ENCODE data around the gene NDUFC1. TPM values are rescaled to one million over a fixed set of nuclear protein-coding genes. Genes with fewer than 3 reads are reported as not detected.

Gene NDUFC1
- total and polyA plus RNA-seq, 2 donors (not counting 1 experiment from before 2014, with no cell fraction given) = 16.9 to 19.1 TPM

DNA sequence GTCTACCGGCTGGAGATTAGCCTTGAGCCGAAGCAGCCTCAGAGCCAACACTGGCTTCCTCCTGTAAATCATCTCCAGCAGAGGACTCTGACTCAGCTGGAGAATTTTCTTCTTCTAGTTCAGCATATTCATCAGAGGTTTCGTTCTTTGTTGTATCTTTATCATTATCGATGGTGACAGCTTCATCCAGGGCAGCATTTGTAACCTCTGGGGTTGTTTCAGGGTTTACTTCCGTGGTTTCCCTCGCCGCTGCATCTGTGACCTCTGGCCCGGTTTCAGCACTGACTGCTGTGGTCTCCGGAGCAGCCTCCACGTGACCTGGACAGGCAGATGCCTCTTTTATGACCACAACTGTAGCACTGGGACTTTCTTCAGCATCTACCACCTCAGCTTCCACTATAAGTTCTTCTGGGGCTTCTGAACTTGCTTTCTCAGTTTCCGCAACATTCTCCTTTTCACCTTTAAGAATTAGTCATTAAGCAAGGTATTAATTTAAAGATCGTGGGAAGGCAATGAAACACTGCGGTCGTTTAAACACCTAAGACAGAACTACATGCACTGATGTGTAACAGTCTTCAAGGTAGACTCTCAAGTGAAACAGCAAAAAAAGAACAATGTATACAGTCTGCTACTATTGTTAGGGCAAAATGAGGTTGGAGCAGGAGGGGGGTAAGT is 35.6 kb downstream of the NDUFC1 start:
- Histone ChIP-seq H3K4me1 (ENCODE audit: control insufficient read depth in 2 of 2, insufficient read depth in 2 of 2, low read length in 2 of 2) (peaks cover 10 to 11% of the 10 kb centered on the region in 2 donors), H3K27me3 (replicated peaks in 1 of 4; ENCODE audit: control extremely low read depth in 1 of 4, control insufficient read depth in 3 of 4, insufficient read depth in 4 of 4, low read length in 3 of 4) (no peaks in the 10 kb centered on the region), H3K9me3 (ENCODE audit: control extremely low read depth in 1 of 3, control insufficient read depth in 2 of 3, insufficient read depth in 1 of 3, low read length in 2 of 3) (no peaks in the 10 kb centered on the region), H3K27ac (ENCODE audit: low read length in 2 of 2) (no peak overlapping the region), H3K9ac (ENCODE audit: low read length) (peak overlapping the region; percentile 41), H2AFZ (ENCODE audit: insufficient read depth, low read depth, low read length, poor library complexity, severe bottlenecking) (peak overlapping the region; percentile 74), H3K79me2 (ENCODE audit: control insufficient read depth, insufficient read depth, low read length) (no peaks in the 10 kb centered on the region), H4K20me1 (ENCODE audit: control insufficient read depth, insufficient read depth, low read length, poor library complexity, severe bottlenecking) (no peaks in the 10 kb centered on the region), H3K4me2 (replicated peaks; ENCODE audit: low read depth, low read length, poor library complexity, severe bottlenecking) (peak overlapping the region; percentile 66), H3K36me3 (replicated peaks in 1 of 2; ENCODE audit: control extremely low read depth in 1 of 2, control insufficient read depth in 1 of 2, extremely low read depth in 1 of 2, insufficient read depth in 2 of 2, low read length in 1 of 2) (no peaks in the 10 kb centered on the region), H3K4me3 (ENCODE audit: control extremely low read depth in 1 of 5, extremely low read depth in 1 of 5, insufficient read depth in 1 of 5, low read depth in 2 of 5, low read length in 4 of 5) (peak overlapping the region in 4 of 5 experiments; percentile 14 to 50 (median 35))
- Mint-ChIP-seq H3K4me3 (peak overlapping the region; percentile 80), H3K27ac (peak overlapping the region; percentile 51), H3K9me3 (ENCODE audit: insufficient read depth) (no peaks in the 10 kb centered on the region), H3K4me1 (peaks cover 13% of the 10 kb centered on the region), H3K27me3 (no peaks in the 10 kb centered on the region)
- 2% methylated on average over 8 of the region's 14 CpGs for WGBS (ENCODE audit: insufficient coverage)
- ChIA-PET CTCF (interaction anchor here (1.2 to 2.5 kb wide), 4 partner anchors 9 to 236 kb away, joined by 5 to 17 read pairs (median 6); no protein-coding TSS in a partner anchor), POLR2A (interaction anchor here (1.3 kb wide), 1 partner anchor 34 kb away, joined by 3 read pairs; the partner anchor contains the start of gene NAA15)
- DNase-seq (peak; percentile 76), ATAC-seq (ENCODE audit: low read depth) (peak; percentile 97)
- intact Hi-C loops (cut with micrococcal nuclease) = loop anchor here (1.0 to 5.0 kb wide), 3 partner anchors 14 to 39 kb away; partner anchors contain the start of gene MGARP
- TF ChIP-seq, protein P1, sequence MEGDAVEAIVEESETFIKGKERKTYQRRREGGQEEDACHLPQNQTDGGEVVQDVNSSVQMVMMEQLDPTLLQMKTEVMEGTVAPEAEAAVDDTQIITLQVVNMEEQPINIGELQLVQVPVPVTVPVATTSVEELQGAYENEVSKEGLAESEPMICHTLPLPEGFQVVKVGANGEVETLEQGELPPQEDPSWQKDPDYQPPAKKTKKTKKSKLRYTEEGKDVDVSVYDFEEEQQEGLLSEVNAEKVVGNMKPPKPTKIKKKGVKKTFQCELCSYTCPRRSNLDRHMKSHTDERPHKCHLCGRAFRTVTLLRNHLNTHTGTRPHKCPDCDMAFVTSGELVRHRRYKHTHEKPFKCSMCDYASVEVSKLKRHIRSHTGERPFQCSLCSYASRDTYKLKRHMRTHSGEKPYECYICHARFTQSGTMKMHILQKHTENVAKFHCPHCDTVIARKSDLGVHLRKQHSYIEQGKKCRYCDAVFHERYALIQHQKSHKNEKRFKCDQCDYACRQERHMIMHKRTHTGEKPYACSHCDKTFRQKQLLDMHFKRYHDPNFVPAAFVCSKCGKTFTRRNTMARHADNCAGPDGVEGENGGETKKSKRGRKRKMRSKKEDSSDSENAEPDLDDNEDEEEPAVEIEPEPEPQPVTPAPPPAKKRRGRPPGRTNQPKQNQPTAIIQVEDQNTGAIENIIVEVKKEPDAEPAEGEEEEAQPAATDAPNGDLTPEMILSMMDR (IDR thresholded peaks at IDR 0.05) = no peak
- TF ChIP-seq EZH2 (IDR thresholded peaks at IDR 0.05; ENCODE audit: borderline replicate concordance, insufficient read depth, low read depth, low read length, poor library complexity, severe bottlenecking) = no peak

DNA sequence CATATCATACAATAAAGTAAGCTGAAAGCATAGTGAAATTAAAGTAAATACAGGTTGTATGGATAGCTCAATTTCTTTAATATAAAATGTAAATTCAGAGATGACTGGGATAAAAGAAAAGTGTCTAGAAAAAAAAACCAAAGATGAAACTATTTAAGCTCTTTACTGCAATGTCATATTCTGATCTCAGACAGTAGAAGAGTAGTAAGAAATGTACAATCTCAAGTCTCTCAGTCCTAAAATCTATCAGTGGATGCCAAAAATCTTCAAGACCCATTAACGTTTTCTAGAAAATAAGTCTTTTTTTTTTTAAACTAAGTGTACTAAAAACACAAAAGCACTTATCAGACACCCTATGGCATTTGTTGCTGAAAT is 36.1 kb downstream of the NDUFC1 start:
- Mint-ChIP-seq H3K4me3 (peak overlapping the region; percentile 80), H3K27ac (no peak overlapping the region), H3K9me3 (ENCODE audit: insufficient read depth) (no peaks in the 10 kb centered on the region), H3K27me3 (no peaks in the 10 kb centered on the region), H3K4me1 (peaks cover 13% of the 10 kb centered on the region)
- ChIA-PET POLR2A (interaction anchor here (1.3 kb wide), 1 partner anchor 35 kb away, joined by 3 read pairs; the partner anchor contains the start of gene NAA15), CTCF (interaction anchor here (1.2 to 2.5 kb wide), 5 partner anchors 10 to 236 kb away, joined by 3 to 17 read pairs (median 6); partner anchors contain the start of gene NAA15)
- DNase-seq = no peak
- no CpG with 5 or more reads among the region's 1 CpG for WGBS (ENCODE audit: insufficient coverage)
- Histone ChIP-seq H3K27ac (ENCODE audit: low read length in 2 of 2) (no peak overlapping the region), H3K27me3 (replicated peaks in 1 of 4; ENCODE audit: control extremely low read depth in 1 of 4, control insufficient read depth in 3 of 4, insufficient read depth in 4 of 4, low read length in 3 of 4) (no peaks in the 10 kb centered on the region), H3K79me2 (ENCODE audit: control insufficient read depth, insufficient read depth, low read length) (no peaks in the 10 kb centered on the region), H4K20me1 (ENCODE audit: control insufficient read depth, insufficient read depth, low read length, poor library complexity, severe bottlenecking) (no peaks in the 10 kb centered on the region), H3K9me3 (ENCODE audit: control extremely low read depth in 1 of 3, control insufficient read depth in 2 of 3, insufficient read depth in 1 of 3, low read length in 2 of 3) (no peaks in the 10 kb centered on the region), H2AFZ (ENCODE audit: insufficient read depth, low read depth, low read length, poor library complexity, severe bottlenecking) (peak overlapping the region; percentile 74), H3K4me2 (replicated peaks; ENCODE audit: low read depth, low read length, poor library complexity, severe bottlenecking) (peak overlapping the region; percentile 66), H3K4me1 (ENCODE audit: control insufficient read depth in 2 of 2, insufficient read depth in 2 of 2, low read length in 2 of 2) (peaks cover 10 to 11% of the 10 kb centered on the region in 2 donors), H3K36me3 (replicated peaks in 1 of 2; ENCODE audit: control extremely low read depth in 1 of 2, control insufficient read depth in 1 of 2, extremely low read depth in 1 of 2, insufficient read depth in 2 of 2, low read length in 1 of 2) (no peaks in the 10 kb centered on the region), H3K4me3 (ENCODE audit: control extremely low read depth in 1 of 5, extremely low read depth in 1 of 5, insufficient read depth in 1 of 5, low read depth in 2 of 5, low read length in 4 of 5) (peak overlapping the region in 3 of 5 experiments; percentile 25 to 50 (median 45)), H3K9ac (ENCODE audit: low read length) (peak overlapping the region; percentile 41)
- ATAC-seq (ENCODE audit: low read depth) = no peak
- intact Hi-C loops (cut with micrococcal nuclease) = loop anchor here (1.0 to 5.0 kb wide), 3 partner anchors 15 to 39 kb away; partner anchors contain the start of gene MGARP
- no peak for TF ChIP-seq EZH2 (IDR thresholded peaks at IDR 0.05; ENCODE audit: borderline replicate concordance, insufficient read depth, low read depth, low read length, poor library complexity, severe bottlenecking)
- TF ChIP-seq, protein P1 (IDR thresholded peaks at IDR 0.05) = no peak
